ENCODE measurements around the gene KCNMA1.
A peak's percentile ranks its signal among the peaks of the same experiment; 100 is the strongest.
"Not testable (repeated sequence)": the region's sequence is repeated elsewhere in the genome, so short reads cannot be mapped to it uniquely, and the experiment has no call there.

Gene KCNMA1

GRCh38 chr10:77527839-77528238 is 109.8 kb downstream of the KCNMA1 start:
- no peak for DNase-seq

GRCh38 chr10:77526868-77527617 is 110.6 kb downstream of the KCNMA1 start:
- no peak for DNase-seq

GRCh38 chr10:77524281-77524711 is 113.3 kb downstream of the KCNMA1 start:
- DNase-seq: no peak

GRCh38 chr10:77522268-77522809 is 115.3 kb downstream of the KCNMA1 start:
- DNase-seq: no peak

GRCh38 chr10:77520995-77521394 is 116.6 kb downstream of the KCNMA1 start:
- no peak for DNase-seq

GRCh38 chr10:77520290-77520689 is 117.3 kb downstream of the KCNMA1 start:
- no peak for DNase-seq

GRCh38 chr10:77519791-77520190 is 117.8 kb downstream of the KCNMA1 start:
- not testable (repeated sequence) for DNase-seq

GRCh38 chr10:77518910-77519274 is 118.7 kb downstream of the KCNMA1 start:
- DNase-seq: no peak

GRCh38 chr10:77518241-77518909 is 119.2 kb downstream of the KCNMA1 start:
- no peak for DNase-seq

- no peak for DNase-seq
Observed at GRCh38 chr10:77516575-77516974, 121.0 kb downstream of the KCNMA1 start.

GRCh38 chr10:77514870-77515269 is 122.7 kb downstream of the KCNMA1 start:
- DNase-seq: no peak

GRCh38 chr10:77513781-77514331 is 123.8 kb downstream of the KCNMA1 start:
- no peak for DNase-seq

GRCh38 chr10:77513220-77513619 is 124.4 kb downstream of the KCNMA1 start:
- no peak for DNase-seq

GRCh38 chr10:77512219-77512578 is 125.4 kb downstream of the KCNMA1 start:
- no peak for DNase-seq

- no peak for DNase-seq
Observed at GRCh38 chr10:77511498-77512218, 126.0 kb downstream of the KCNMA1 start.

- no peak for DNase-seq
Observed at GRCh38 chr10:77510695-77511094, 126.9 kb downstream of the KCNMA1 start.

GRCh38 chr10:77510294-77510693 is 127.3 kb downstream of the KCNMA1 start:
- no peak for DNase-seq

- DNase-seq: no peak
Observed at GRCh38 chr10:77509391-77509790, 128.2 kb downstream of the KCNMA1 start.

- peak; percentile 71 for DNase-seq
Observed at GRCh38 chr10:77507291-77507880, 130.2 kb downstream of the KCNMA1 start.

- no peak for DNase-seq
Observed at GRCh38 chr10:77506517-77507200, 130.9 kb downstream of the KCNMA1 start.

GRCh38 chr10:77505431-77506334 is 131.9 kb downstream of the KCNMA1 start:
- DNase-seq: peak; percentile 87

Measured in inflammatory macrophage treated with lipopolysaccharide for 4 hours (primary cell).